K562 (cell line): ENCODE measurements around the gene AFAP1. TPM values are rescaled to one million over a fixed set of nuclear protein-coding genes. Genes with fewer than 3 reads are reported as not detected.

ENCODE experiments used
- ARID4B ChIP-seq: sonication (generic); formaldehyde crosslinking; IDR thresholded peaks from 2 replicates; pipeline ENCODE4 v1.8.0; 2022; ENCODE audit warnings: mild to moderate bottlenecking, missing genetic modification reagents
- polyA plus RNA-seq, 8 experiments: library from polyadenylated mRNA; depleted of rRNA in 4 of 8; stranded (reverse) in 5 of 8; unstranded in 3 of 8; fragments of >200 nt; fragmentation: Nextera tagmentation in 2 of 8; fragmentation: Illumina TruSeq in 1 of 8; extraction: Ambion mirVana in 2 of 8; extraction: Trizol in 1 of 8; gene quantifications; 2 replicates each; pipeline versions ENCODE4 v1.2.1 to v1.2.3, GENCODE V29; 2011 to 2014; ENCODE audit warnings: inconsistent platforms in 1 of 8, missing spikeins in 1 of 8
- total RNA-seq, 7 experiments: library from RNA; depleted of rRNA in 6 of 7; stranded (reverse); fragments of >200 nt in 6 of 7; fragmentation: Illumina TruSeq in 2 of 7; extraction: Trizol in 2 of 7; gene quantifications; 2 replicates each; pipeline versions ENCODE4 v1.2.1 to v1.2.3, GENCODE V29; 2011 to 2021; ENCODE audit warnings: low replicate concordance in 1 of 7
- TF ChIP-seq, protein P1 (sequence below): fragments of 250-450 bp; sonication (Bioruptor Pico); IDR thresholded peaks from 2 replicates; pipeline ENCODE4 v1.5.0; 2021; ENCODE audit warnings: mild to moderate bottlenecking, moderate library complexity

Gene AFAP1
- total and polyA plus RNA-seq, 9 of the 15 experiments (the other 6 are each of a cell fraction or from before 2014, with no cell fraction given) = 0.07 to 0.42 (median 0.12) TPM; not detected in 1

GRCh38 chr4:7804756-7805385, 134.8 kb downstream of the AFAP1 start (continued):
- TF ChIP-seq, protein P1, sequence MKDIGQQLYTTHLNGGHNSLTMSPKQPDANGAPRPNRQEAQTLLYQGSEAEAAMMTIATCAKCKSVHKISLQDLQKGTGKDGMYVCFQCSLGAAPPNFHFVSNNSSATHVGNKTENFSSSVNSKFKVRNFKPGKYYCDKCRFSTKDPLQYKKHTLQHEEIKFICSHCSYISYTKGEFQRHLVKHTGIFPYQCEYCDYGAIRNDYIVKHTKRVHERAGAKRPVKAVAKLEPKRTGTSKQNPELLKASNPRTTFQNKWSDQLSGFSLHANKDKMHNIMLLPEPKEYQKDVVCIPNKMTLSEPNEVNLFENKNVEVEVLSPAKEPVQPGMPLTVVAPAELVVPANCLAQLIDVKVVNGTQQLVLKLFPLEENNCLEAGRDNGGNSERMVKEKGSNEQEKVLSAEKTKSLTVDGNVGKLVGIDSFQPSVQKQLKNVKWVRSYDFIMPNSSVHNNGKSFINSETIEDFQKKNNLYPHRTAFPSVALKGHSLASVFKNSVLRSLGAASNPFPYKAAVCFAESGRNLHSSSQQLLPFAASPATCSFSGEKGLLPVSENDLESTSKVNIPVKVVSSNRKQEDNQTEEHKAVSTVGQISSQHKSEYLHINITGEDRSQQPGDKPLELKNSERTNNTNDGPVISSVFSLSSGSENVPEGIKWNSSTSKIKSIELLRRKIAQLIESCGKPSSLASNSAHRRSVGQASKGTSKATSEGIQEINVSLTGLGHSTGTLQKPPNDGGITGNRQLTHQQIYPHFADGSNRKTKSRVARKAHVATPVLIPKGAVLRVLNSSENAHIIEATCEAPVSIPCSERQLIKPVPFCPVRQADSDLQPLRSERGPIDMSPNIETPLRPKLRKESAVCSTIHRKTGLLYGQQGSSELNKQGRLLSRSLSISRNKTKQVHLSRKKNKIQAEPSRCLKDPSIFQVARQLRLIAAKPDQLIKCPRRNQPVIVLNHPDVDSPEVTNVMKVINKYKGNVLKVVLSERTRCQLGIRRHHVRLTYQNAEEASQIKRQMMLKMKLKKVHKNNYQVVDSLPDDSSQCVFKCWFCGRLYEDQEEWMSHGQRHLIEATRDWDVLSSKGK (CRISPR knock-in tag) = no peak
- no peak for TF ChIP-seq ARID4B
